ENCODE measurements around the gene TTC7B. TPM values are rescaled to one million over a fixed set of nuclear protein-coding genes. Genes with fewer than 3 reads are reported as not detected.

Gene TTC7B
- total RNA-seq, 1 donor from 2014 or later, result 46.6 TPM

DNA sequence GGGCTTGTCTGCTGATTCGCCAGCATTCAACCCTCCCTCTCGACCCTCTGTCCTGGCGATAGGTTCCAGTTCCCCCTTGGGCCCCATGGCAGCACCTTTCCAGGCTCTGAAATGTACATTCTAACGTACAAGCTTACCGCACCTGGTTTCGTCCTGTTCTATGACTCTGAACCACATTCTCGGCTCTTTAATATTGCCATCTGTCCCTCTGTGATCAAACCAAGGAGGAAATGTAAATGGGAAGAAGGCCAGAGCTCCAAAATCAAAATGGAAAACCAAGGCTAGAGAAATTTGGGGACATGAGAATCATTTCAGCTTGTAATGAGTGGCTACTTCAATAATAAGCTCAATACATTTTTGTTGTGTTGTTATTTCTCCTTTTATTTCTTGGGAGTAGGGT, 117.2 kb downstream of the TTC7B start:
- Mint-ChIP-seq H3K9me3 (ENCODE audit: low read depth) (no peaks in the 10 kb centered on the region), H3K4me1 (ENCODE audit: low read depth) (peaks cover 6% of the 10 kb centered on the region), H3K27me3 (no peaks in the 10 kb centered on the region), H3K4me3 (ENCODE audit: low read depth) (no peak overlapping the region), H3K27ac (no peak overlapping the region), H3K36me3 (ENCODE audit: insufficient read depth) (no peaks in the 10 kb centered on the region)
- DNase-seq (ENCODE audit: low spot score, unreplicated experiment), result no peak
- TF ChIP-seq, protein P1, sequence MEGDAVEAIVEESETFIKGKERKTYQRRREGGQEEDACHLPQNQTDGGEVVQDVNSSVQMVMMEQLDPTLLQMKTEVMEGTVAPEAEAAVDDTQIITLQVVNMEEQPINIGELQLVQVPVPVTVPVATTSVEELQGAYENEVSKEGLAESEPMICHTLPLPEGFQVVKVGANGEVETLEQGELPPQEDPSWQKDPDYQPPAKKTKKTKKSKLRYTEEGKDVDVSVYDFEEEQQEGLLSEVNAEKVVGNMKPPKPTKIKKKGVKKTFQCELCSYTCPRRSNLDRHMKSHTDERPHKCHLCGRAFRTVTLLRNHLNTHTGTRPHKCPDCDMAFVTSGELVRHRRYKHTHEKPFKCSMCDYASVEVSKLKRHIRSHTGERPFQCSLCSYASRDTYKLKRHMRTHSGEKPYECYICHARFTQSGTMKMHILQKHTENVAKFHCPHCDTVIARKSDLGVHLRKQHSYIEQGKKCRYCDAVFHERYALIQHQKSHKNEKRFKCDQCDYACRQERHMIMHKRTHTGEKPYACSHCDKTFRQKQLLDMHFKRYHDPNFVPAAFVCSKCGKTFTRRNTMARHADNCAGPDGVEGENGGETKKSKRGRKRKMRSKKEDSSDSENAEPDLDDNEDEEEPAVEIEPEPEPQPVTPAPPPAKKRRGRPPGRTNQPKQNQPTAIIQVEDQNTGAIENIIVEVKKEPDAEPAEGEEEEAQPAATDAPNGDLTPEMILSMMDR (IDR thresholded peaks at IDR 0.05; ENCODE audit: unreplicated experiment), result no peak

DNA sequence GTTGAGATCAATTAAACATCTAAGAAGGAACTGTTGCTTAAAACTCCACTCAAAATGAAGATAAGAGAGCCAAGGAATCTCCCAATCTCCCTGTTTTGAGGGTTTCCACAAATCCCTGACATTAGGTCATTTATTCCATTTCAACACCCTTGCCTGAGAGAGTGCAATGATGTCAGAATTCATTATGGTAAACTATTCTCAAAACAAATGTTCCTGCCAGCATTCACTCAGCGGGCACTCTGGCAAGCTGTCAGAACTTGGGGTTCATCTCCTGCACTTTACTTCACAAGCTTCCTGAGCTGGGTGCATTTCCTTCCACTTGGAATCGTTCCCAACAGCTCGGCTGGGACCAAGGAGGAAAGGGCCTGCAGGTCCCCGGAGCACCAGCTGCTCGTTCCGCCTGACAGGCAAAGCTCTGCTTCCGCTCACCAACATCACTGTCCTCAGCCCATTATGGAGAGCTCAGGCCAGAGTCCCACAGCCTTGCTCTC, 117.8 kb downstream of the TTC7B start:
- Mint-ChIP-seq H3K27ac (no peak overlapping the region), H3K27me3 (no peaks in the 10 kb centered on the region), H3K36me3 (ENCODE audit: insufficient read depth) (no peaks in the 10 kb centered on the region), H3K4me3 (ENCODE audit: low read depth) (no peak overlapping the region), H3K9me3 (ENCODE audit: low read depth) (no peaks in the 10 kb centered on the region), H3K4me1 (ENCODE audit: low read depth) (peaks cover 2% of the 10 kb centered on the region)
- DNase-seq (ENCODE audit: low spot score, unreplicated experiment), result no peak
- TF ChIP-seq, protein P1 (IDR thresholded peaks at IDR 0.05; ENCODE audit: unreplicated experiment), result no peak

DNA sequence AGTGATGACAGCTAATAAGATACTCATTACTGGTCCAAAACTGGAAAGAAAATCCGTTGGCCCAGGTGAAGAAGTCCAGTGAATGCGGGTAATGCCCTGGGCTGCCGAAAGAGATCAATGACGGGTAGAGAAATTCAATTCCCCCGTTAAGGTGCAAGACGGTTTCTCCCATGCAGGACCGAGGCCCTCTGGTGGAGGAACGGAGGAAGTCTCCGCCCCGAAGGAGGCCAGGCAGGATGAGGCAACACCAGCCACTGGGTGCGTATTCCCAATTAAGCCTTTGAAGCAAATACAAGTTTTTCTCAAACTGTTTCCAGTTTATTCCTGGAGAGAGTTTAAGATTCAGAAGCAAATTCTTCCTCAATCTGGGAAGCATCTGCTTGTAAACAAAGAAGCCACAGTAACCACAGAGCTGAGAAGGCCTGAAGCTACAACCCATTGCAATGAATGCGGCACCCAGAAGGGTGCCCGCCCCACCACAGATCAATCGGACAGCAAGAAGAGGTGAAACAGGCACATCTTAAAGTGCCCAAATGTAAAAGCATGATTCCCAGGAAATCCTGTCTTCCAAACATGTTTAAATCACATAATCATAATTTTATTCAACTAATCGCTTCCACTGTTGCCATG, 118.5 kb downstream of the TTC7B start:
- DNase-seq (ENCODE audit: low spot score, unreplicated experiment), result peak; percentile 71
- no peaks in the 10 kb centered on the region for H3K27me3 Mint-ChIP-seq
- no peaks in the 10 kb centered on the region for H3K4me1 Mint-ChIP-seq (ENCODE audit: low read depth)
- H3K9me3 Mint-ChIP-seq (ENCODE audit: low read depth), result no peaks in the 10 kb centered on the region
- no peak overlapping the region for H3K4me3 Mint-ChIP-seq (ENCODE audit: low read depth)
- TF ChIP-seq, protein P1 (IDR thresholded peaks at IDR 0.05; ENCODE audit: unreplicated experiment), result peak; percentile 95
- no peaks in the 10 kb centered on the region for H3K36me3 Mint-ChIP-seq (ENCODE audit: insufficient read depth)
- H3K27ac Mint-ChIP-seq, result peak overlapping the region; percentile 19

DNA sequence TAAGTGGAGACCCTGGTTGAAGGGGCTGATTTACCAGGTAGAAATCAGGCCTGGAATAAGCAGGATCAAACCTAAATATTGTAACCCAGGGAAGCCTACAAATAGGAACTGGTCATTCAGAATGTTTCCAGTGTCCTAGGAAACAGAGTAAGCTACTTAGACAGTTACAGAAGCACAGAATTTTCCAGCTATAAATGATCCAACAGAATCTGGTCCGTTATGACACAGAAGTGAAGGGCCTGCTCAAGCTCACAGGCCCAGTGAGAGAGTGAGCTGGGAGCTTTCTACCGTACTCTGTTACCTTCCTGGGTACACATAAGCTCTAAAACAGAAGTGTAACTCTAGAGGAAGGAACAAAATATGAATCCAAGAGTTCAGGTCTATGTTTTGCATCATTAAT, 119.1 kb downstream of the TTC7B start:
- no peaks in the 10 kb centered on the region for H3K27me3 Mint-ChIP-seq
- DNase-seq (ENCODE audit: low spot score, unreplicated experiment), result no peak
- TF ChIP-seq, protein P1 (IDR thresholded peaks at IDR 0.05; ENCODE audit: unreplicated experiment), result no peak
- no peak overlapping the region for H3K4me3 Mint-ChIP-seq (ENCODE audit: low read depth)
- no peaks in the 10 kb centered on the region for H3K9me3 Mint-ChIP-seq (ENCODE audit: low read depth)
- H3K27ac Mint-ChIP-seq, result no peak overlapping the region
- H3K4me1 Mint-ChIP-seq (ENCODE audit: low read depth), result no peaks in the 10 kb centered on the region
- no peaks in the 10 kb centered on the region for H3K36me3 Mint-ChIP-seq (ENCODE audit: insufficient read depth)

DNA sequence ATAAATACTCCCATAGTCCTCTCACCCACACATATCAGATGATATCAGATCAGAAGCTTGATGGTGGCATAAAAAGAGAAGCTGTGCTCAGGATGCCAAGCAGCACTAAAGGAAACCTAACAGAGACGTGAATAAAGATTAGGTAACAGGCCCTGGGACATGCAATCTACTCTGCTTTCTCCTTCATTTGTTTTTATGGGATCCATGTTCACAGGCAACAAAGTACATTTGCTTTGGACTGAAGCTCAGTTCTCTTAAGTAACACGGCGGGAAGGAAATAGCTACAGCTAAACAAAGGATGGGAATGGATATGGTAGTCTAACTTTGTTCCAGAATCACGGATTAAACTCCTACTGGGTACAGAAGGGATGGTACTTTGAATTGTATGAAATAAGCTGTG, 119.5 kb downstream of the TTC7B start:
- TF ChIP-seq, protein P1 (IDR thresholded peaks at IDR 0.05; ENCODE audit: unreplicated experiment), result no peak
- H3K27me3 Mint-ChIP-seq, result no peaks in the 10 kb centered on the region
- H3K9me3 Mint-ChIP-seq (ENCODE audit: low read depth), result no peaks in the 10 kb centered on the region
- no peaks in the 10 kb centered on the region for H3K36me3 Mint-ChIP-seq (ENCODE audit: insufficient read depth)
- no peak for DNase-seq (ENCODE audit: low spot score, unreplicated experiment)
- H3K27ac Mint-ChIP-seq, result no peak overlapping the region
- H3K4me1 Mint-ChIP-seq (ENCODE audit: low read depth), result no peaks in the 10 kb centered on the region
- no peak overlapping the region for H3K4me3 Mint-ChIP-seq (ENCODE audit: low read depth)
